Suprapubic skin (tissue), 3 donors: ENCODE results near the gene FAM193B.

Experiments
- POLR2A ChIP-seq, 2 donors: fragments of 450-650 bp; IDR thresholded peaks; one replicate each; pipeline ENCODE4 v1.6.1; 2017; ENCODE audit warnings: antibody characterized with exemption in 2 of 2, mild to moderate bottlenecking in 2 of 2, moderate library complexity in 2 of 2
- TF ChIP-seq, protein P1 (sequence below), 2 donors: fragments of 200-600 bp in 1 of 2; fragments of 450-650 bp in 1 of 2; sonication (generic) in 1 of 2; IDR thresholded peaks; one replicate each; pipeline ENCODE4 v1.5.1; 2016 to 2019; ENCODE audit warnings: antibody characterized with exemption in 2 of 2, mild to moderate bottlenecking in 1 of 2, moderate library complexity in 1 of 2

DNA sequence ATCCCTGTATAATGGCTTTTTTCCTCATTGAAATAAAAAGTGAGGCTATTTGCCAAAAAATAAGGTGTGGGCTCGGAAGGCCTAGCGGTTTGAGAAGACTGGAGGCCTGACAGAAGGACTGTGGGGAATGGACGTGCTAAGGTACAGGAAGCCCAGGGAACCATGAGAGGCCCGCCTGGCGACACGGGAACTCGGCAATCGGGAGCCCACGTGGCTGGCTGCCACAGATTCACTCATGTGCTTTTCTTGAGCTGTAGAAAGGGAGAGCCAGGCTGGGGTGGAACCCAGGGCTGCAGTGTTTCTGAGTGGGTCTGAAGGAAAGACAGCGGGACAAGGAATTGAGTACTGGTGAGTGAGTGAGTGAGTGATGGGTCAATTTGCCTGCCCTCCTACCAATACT, 25.7 kb downstream of the FAM193B start:
- no peak for TF ChIP-seq POLR2A (IDR thresholded peaks at IDR 0.05)
- TF ChIP-seq, protein P1, sequence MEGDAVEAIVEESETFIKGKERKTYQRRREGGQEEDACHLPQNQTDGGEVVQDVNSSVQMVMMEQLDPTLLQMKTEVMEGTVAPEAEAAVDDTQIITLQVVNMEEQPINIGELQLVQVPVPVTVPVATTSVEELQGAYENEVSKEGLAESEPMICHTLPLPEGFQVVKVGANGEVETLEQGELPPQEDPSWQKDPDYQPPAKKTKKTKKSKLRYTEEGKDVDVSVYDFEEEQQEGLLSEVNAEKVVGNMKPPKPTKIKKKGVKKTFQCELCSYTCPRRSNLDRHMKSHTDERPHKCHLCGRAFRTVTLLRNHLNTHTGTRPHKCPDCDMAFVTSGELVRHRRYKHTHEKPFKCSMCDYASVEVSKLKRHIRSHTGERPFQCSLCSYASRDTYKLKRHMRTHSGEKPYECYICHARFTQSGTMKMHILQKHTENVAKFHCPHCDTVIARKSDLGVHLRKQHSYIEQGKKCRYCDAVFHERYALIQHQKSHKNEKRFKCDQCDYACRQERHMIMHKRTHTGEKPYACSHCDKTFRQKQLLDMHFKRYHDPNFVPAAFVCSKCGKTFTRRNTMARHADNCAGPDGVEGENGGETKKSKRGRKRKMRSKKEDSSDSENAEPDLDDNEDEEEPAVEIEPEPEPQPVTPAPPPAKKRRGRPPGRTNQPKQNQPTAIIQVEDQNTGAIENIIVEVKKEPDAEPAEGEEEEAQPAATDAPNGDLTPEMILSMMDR (IDR thresholded peaks at IDR 0.05) = no peak
